Duodenal mucosa (tissue), 2 donors: ENCODE measurements around the gene SLC22A5.

Experiments
- H3K27ac ChIP-seq: one replicate; pipeline ENCODE4 v1.7.0; 2013; ENCODE audit warnings: low read depth, low read length
- H3K27me3 ChIP-seq, 2 donors: one replicate each; pipeline ENCODE4 v1.7.0; 2013; ENCODE audit warnings: low read length in 2 of 2, control low read depth in 1 of 2; ENCODE audit not compliant: insufficient read depth in 2 of 2, control insufficient read depth in 1 of 2
- H3K36me3 ChIP-seq, 2 donors: one replicate each; pipeline ENCODE4 v1.7.0; 2013; ENCODE audit warnings: low read length in 2 of 2, control low read depth in 1 of 2; ENCODE audit not compliant: insufficient read depth in 2 of 2, control insufficient read depth in 1 of 2
- H3K4me1 ChIP-seq, 2 donors: one replicate each; pipeline ENCODE4 v1.7.0; 2013; ENCODE audit warnings: low read length in 2 of 2, control low read depth in 1 of 2; ENCODE audit not compliant: insufficient read depth in 2 of 2, control insufficient read depth in 1 of 2
- H3K4me3 ChIP-seq, 2 donors: one replicate each; pipeline ENCODE4 v1.7.0; 2013; ENCODE audit warnings: low read length in 2 of 2, low read depth in 1 of 2
- H3K9ac ChIP-seq, 2 donors: one replicate each; pipeline ENCODE4 v1.7.0; 2013; ENCODE audit warnings: low read length in 2 of 2, low read depth in 1 of 2
- H3K9me3 ChIP-seq, 2 donors: one replicate each; pipeline ENCODE4 v1.7.0; 2013; ENCODE audit warnings: low read length in 2 of 2, control low read depth in 1 of 2; ENCODE audit not compliant: control insufficient read depth in 1 of 2

SLC22A5 gene

DNA sequence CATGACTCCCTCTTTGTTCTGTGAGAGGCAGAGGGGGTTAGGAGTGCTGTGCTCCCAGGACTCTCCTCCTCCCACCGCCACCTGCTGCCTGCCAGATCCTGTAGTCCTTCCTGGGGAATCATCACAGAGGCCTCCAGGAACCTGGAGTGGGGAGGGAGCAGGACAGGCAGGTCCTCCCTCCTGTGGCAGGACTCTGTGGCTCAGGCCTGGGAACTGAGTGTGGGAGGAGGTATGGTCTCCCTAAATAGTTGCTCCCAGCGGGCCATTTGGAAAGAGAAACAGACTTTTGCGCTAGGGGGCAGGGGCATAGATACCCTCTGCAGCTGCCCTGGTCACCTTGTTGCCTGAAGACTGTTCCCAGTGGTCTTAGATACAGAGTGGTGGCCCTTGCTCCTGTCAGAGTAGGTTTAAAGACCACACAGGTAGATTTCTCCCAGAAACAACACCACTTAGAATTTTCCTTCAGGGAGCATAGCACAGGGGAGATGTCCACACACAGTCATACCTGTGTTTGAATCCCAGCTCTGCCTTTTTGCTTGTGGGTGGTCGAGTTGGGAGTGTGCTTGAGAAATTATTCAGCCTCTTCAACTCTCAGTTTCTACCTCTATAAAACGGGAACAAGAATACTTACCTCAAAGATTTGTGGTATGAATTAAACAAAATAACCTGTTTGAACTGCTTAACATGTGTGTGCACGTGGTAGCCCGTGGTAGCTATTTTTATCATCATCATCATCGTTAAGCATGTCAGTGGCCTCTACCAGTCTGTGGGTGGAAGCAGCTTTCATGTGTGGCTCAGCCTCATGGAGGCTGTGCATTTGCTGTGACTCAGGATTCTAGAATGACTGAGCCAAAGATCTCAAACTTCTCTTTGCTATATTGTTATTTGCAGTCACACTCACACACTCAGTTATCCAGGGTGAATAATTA lies 55.8 kb downstream of the SLC22A5 start:
- Histone ChIP-seq H3K9me3 (no peaks in the 10 kb centered on the region), H3K27ac (peak overlapping the region; percentile 90), H3K4me1 (peaks cover 95 to 98% of the 10 kb centered on the region in 2 donors), H3K4me3 (peak overlapping the region; percentile 53 to 60), H3K36me3 (peaks cover 17 to 22% of the 10 kb centered on the region in 2 donors), H3K27me3 (no peaks in the 10 kb centered on the region), H3K9ac (peak overlapping the region; percentile 67 to 78)

GRCh38 chr5:132425975-132426524 lies 56.5 kb downstream of the SLC22A5 start:
- H3K9ac ChIP-seq: peak overlapping the region; percentile 67 to 78
- H3K4me3 ChIP-seq: peak overlapping the region; percentile 53 to 60
- H3K36me3 ChIP-seq: peaks cover 11 to 18% of the 10 kb centered on the region in 2 donors
- H3K9me3 ChIP-seq: no peaks in the 10 kb centered on the region
- peaks cover 95 to 96% of the 10 kb centered on the region in 2 donors for H3K4me1 ChIP-seq
- no peaks in the 10 kb centered on the region for H3K27me3 ChIP-seq
- H3K27ac ChIP-seq: peak overlapping the region; percentile 90

DNA sequence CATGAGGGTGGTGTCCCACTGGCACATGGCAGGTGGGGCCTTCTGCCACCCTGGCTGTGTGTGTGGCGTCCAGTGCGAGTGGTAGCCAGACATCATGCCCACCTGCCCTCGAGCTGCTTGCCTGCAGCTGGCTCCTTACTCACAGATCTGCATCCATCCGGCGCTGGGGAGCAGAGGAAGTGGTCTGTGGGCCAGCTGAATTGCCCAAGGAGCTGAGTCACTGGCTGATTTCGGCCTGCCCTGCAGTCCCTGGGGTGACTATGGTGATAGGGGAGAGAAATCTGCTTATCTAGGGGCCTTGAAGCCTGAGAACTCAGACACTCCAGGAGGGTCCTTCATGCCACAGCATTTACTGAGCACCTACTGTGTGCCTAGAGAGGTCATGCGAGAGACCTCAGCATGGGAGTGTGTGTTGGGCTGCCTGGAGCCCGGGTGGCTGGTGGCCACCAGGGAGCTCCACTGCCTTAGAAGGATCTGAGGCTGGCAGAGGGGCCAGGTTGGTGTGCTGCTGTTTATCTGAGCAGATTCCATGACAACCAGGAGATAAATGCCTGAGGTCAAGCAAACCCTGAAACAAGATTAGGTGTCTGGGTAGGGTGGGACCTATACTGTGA lies 57.1 kb downstream of the SLC22A5 start:
- Histone ChIP-seq H3K27ac (peak overlapping the region; percentile 90), H3K9me3 (no peaks in the 10 kb centered on the region), H3K9ac (peak overlapping the region; percentile 67 to 78), H3K27me3 (no peaks in the 10 kb centered on the region), H3K4me1 (peaks cover 95 to 96% of the 10 kb centered on the region in 2 donors), H3K36me3 (peaks cover 11 to 13% of the 10 kb centered on the region in 2 donors), H3K4me3 (peak overlapping the region; percentile 53 to 60)

DNA sequence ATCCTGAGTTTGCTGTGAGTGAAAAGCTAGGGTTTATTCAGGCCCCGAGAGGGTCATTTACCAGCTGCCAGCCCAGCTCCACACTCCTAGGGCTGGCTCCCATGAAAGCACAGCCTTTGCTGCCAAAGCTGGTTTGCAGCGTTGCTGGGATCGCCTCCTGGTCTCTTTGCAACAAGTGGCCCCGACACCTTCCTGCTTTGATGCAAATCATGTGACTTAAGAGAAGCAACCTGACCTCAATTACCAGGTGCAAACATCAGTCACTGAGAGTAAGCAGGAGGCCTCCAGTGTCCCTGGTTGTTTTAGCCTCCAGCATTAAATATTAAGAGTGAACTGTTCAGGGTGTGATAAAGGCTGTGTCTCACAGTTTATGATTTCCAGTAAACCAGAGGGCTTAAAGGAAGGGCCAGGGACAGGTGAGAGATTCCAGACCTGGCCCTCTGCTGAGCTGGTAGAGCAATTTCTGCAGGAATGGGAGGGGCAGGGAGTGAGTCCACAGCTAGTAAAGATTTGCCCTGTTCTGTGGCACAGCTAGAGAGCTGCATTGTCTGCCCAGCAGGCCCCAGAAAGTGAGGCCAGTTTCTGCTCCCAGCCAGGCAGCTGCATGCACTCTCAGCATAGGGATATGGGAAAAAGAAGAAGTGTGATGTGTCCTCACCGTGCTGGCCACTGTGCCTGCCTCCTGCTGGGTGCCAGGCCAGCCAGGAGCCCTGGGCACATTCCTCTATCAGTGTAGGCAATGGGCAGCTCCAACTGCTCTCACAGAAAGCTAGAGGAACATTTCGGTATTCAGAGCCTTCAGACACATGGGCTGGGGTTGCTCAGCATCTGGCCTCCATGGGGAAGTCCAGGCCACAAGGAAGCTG lies 58.0 kb downstream of the SLC22A5 start:
- no peaks in the 10 kb centered on the region for H3K27me3 ChIP-seq
- H3K36me3 ChIP-seq: peaks cover 11 to 12% of the 10 kb centered on the region in 2 donors
- H3K27ac ChIP-seq: peak overlapping the region; percentile 90
- H3K4me1 ChIP-seq: peaks cover 99% of the 10 kb centered on the region in 2 donors
- peak overlapping the region; percentile 53 to 60 for H3K4me3 ChIP-seq
- H3K9me3 ChIP-seq: no peaks in the 10 kb centered on the region
- peak overlapping the region; percentile 67 to 78 for H3K9ac ChIP-seq

DNA sequence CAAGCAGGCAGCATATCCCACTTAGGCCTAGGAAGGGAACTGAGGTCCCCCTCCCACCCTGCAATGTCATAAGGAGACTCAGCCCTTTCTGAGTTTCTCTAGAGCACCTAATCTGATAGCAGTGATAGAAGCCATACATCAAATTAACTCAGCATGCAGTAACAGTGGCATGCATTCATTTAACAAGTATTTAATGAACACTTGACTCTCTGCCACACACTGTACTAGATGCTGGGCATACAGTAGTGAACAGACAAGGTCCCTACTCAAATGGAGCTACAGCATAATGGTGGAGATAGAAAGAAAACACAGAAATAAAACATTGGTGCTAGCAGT lies 58.6 kb downstream of the SLC22A5 start:
- Histone ChIP-seq H3K36me3 (peaks cover 6 to 10% of the 10 kb centered on the region in 2 donors), H3K27me3 (no peaks in the 10 kb centered on the region), H3K4me1 (peaks cover 94 to 99% of the 10 kb centered on the region in 2 donors), H3K9ac (peak overlapping the region; percentile 67 to 78), H3K4me3 (peak overlapping the region in 1 of 2 donors; percentile 33), H3K27ac (peak overlapping the region; percentile 90), H3K9me3 (no peaks in the 10 kb centered on the region)

DNA sequence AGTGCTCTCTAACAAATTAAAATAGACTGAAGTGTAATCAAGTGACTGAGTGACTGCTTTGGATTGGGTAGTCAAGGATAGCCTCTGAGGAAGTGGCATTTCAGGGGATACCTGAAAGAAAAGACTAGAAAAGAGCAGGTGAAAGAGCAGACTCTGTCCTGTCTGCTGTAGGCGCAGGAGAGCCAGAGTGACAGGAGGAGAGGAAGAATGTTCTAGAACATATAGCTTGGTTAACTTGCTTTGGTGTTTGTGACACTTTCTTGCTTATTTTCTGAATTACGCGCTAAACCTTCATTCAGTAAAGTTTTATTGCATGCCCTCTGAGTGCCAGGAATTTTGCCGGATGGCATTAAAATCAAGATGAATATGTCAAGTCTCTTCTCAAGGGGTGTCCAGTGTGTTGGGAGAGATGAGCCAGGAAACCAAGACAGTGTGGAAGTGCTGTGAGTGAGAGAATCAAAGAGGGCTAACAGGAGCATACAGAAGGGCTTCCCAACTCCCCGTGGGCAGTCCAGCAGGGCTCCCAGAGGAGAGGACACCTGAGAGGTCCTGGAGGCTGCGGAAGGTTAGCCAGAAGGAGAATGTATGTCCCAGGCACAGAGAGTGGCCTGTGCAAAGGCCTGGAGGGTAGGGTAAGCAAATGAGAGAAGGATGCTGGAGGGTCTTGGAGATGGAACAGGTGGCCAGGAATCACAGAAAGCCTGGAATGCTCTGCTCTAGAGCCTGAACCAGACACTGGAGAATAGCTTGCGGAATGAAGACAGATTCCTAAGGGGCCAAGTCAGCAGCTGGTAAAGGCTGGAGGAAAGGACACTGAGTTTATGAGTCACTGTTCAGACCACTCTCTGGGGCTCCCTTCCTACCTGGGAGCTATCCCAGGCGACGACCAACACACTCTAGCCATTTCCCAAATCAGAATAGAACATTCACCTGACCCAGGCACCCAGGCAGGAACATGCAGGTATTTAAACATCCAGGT lies 59.3 kb downstream of the SLC22A5 start:
- Histone ChIP-seq H3K9ac (peak overlapping the region; percentile 67 to 78), H3K27me3 (no peaks in the 10 kb centered on the region), H3K9me3 (no peaks in the 10 kb centered on the region), H3K36me3 (peaks cover 1 to 4% of the 10 kb centered on the region in 2 donors), H3K4me3 (peak overlapping the region; percentile 4 to 33), H3K27ac (peak overlapping the region; percentile 90), H3K4me1 (peaks cover 87 to 92% of the 10 kb centered on the region in 2 donors)

GRCh38 chr5:132429463-132430440 lies 60.2 kb downstream of the SLC22A5 start:
- Histone ChIP-seq H3K4me3 (peak overlapping the region; percentile 4 to 13), H3K4me1 (peaks cover 87 to 92% of the 10 kb centered on the region in 2 donors), H3K27ac (peak overlapping the region; percentile 28), H3K27me3 (no peaks in the 10 kb centered on the region), H3K9me3 (no peaks in the 10 kb centered on the region), H3K9ac (peak overlapping the region in 1 of 2 donors; percentile 78), H3K36me3 (peaks cover 2 to 4% of the 10 kb centered on the region in 2 donors)

GRCh38 chr5:132430746-132431145 lies 61.2 kb downstream of the SLC22A5 start:
- H3K4me1 ChIP-seq: peaks cover 87 to 92% of the 10 kb centered on the region in 2 donors

More at GRCh38 chr5:132430746-132431145, 61.2 kb downstream of the SLC22A5 start:
- Histone ChIP-seq H3K27me3 (no peaks in the 10 kb centered on the region), H3K27ac (no peak overlapping the region), H3K9me3 (no peaks in the 10 kb centered on the region), H3K36me3 (peaks cover 4 to 5% of the 10 kb centered on the region in 2 donors), H3K9ac (no peak overlapping the region), H3K4me3 (no peak overlapping the region)
